HUES64 (cell line): ENCODE measurements around the gene CIART.
"Not testable (repeated sequence)": the region's sequence is repeated elsewhere in the genome, so short reads cannot be mapped to it uniquely, and the experiment has no call there.

Source experiments
- H3K27ac ChIP-seq: 2 replicates; pipeline ENCODE4 v1.7.0; 2013; ENCODE audit warnings: low read depth, low read length, inconsistent platforms
- H3K27me3 ChIP-seq: 2 replicates; pipeline ENCODE4 v1.6.1; 2013; ENCODE audit warnings: mild to moderate bottlenecking, low read length; ENCODE audit not compliant: insufficient read depth
- H3K36me3 ChIP-seq: 2 replicates; pipeline ENCODE4 v1.6.1; 2013; ENCODE audit warnings: mild to moderate bottlenecking, low read length; ENCODE audit not compliant: insufficient read depth
- H3K4me1 ChIP-seq: 2 replicates; pipeline ENCODE4 v1.6.1; 2013; ENCODE audit warnings: mild to moderate bottlenecking, low read length, moderate library complexity; ENCODE audit not compliant: insufficient read depth
- H3K4me3 ChIP-seq: 2 replicates; pipeline ENCODE4 v1.5.1; 2013; ENCODE audit warnings: mild to moderate bottlenecking, low read length, moderate library complexity
- H3K9ac ChIP-seq: 2 replicates; pipeline ENCODE4 v1.6.1; 2013; ENCODE audit warnings: mild to moderate bottlenecking, low read depth, low read length
- H3K9me3 ChIP-seq: 2 replicates; pipeline ENCODE4 v1.6.1; 2013; ENCODE audit warnings: low read depth, low read length; ENCODE audit not compliant: insufficient read depth
- WGBS: fragments of 150-250, 120-280 bp; methylation state at CpG from one replicate; pipeline ENCODE4 v1.1.7; 2013; ENCODE audit warnings: missing lambda C conversion rate; 5-methylcytosine and 5-hydroxymethylcytosine counted together

Gene CIART

GRCh38 chr1:150282558-150282958 is 204 bp downstream of the CIART start:
- H3K27me3 ChIP-seq, result peaks cover 13% of the 10 kb centered on the region
- H3K9me3 ChIP-seq, result no peaks in the 10 kb centered on the region
- H3K4me1 ChIP-seq, result peaks cover 8% of the 10 kb centered on the region; the same call in 1 of the 2 replicates
- H3K9ac ChIP-seq, result peak overlapping the region; percentile 45
- peaks cover 24% of the 10 kb centered on the region for H3K36me3 ChIP-seq
- WGBS, result 10% methylated on average over 21 of the region's 21 CpGs
- no peak overlapping the region; the same call in 1 of the 2 replicates for H3K27ac ChIP-seq
- peak overlapping the region; percentile 62 for H3K4me3 ChIP-seq

DNA sequence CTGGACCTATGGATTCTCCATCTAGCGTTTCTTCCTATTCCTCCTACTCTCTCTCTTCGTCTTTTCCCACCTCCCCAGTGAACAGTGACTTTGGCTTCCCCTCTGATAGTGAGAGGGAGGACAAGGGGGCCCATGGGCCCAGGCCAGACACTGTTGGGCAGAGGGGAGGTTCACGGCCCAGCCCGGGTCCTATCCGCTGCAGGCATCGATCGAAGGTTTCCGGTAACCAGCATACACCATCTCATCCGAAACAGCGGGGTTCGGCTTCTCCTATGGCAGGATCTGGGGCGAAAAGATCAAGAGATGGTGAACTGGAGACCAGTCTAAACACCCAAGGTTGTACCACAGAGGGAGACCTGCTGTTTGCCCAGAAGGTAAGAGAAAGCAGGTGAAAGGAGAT is 906 bp downstream of the CIART start:
- H3K4me1 ChIP-seq, result peaks cover 8% of the 10 kb centered on the region; the same call in 1 of the 2 replicates
- no peaks in the 10 kb centered on the region for H3K9me3 ChIP-seq
- H3K4me3 ChIP-seq, result peak overlapping the region; percentile 62
- no peak overlapping the region for H3K27ac ChIP-seq
- H3K9ac ChIP-seq, result peak overlapping the region; percentile 45; the same call in 1 of the 2 replicates
- peaks cover 25% of the 10 kb centered on the region for H3K36me3 ChIP-seq
- peaks cover 13% of the 10 kb centered on the region for H3K27me3 ChIP-seq
- WGBS, result 90% methylated on average over 12 of the region's 12 CpGs

DNA sequence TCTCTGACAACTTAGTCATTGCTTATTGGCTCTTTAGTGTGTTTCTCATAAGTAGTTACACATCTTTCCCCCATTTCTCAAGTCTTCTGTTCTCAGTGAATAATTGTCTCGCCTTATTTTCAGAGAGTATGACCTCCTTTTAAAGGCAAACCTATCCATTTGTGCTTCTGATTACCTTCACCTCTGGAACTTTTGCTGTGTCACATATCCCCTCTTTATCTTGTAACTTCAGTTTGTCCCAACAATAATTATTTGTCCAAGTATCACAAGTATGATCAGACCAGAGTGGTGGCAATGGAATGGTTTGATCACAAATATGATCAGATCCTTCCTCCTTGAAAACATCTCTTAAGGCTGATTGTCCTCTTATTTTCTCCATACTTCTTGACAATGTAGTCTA is 6.0 kb downstream of the CIART start:
- Histone ChIP-seq H3K36me3 (peaks cover 25% of the 10 kb centered on the region), H3K27ac (no peak overlapping the region), H3K4me3 (no peak overlapping the region), H3K9me3 (no peaks in the 10 kb centered on the region), H3K27me3 (peaks cover 3% of the 10 kb centered on the region), H3K9ac (no peak overlapping the region), H3K4me1 (peaks cover 5% of the 10 kb centered on the region; the same call in 1 of the 2 replicates)
- 91% methylated on average over 1 of the region's 1 CpG for WGBS

DNA sequence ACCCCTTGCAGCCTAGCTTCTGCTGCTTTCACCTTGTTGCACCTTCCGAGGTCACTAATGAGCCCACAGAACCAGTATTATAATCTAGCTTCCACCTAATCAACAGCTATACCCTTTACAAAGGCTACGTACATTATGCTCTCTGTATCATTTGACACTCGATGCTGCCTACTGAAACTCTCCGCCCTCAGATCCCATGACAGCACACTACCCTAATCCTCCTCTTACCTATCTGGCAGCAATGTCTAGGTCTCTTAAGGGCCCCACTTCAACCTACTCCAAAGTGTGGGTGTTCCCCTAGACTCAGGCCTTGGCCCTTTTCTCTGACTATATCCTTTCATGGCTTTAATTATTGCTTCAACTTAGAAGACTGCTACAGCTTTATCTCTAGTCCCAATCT is 6.5 kb downstream of the CIART start:
- peaks cover 25% of the 10 kb centered on the region for H3K36me3 ChIP-seq
- no peaks in the 10 kb centered on the region for H3K27me3 ChIP-seq
- peaks cover 6% of the 10 kb centered on the region; the same call in 1 of the 2 replicates for H3K4me1 ChIP-seq
- no peak overlapping the region for H3K27ac ChIP-seq
- no peaks in the 10 kb centered on the region for H3K9me3 ChIP-seq
- 92% methylated on average over 4 of the region's 4 CpGs for WGBS
- H3K9ac ChIP-seq, result no peak overlapping the region
- no peak overlapping the region for H3K4me3 ChIP-seq

GRCh38 chr1:150293433-150294253 is 11.3 kb downstream of the CIART start, which contains the start of gene MRPS21:
MRPS21 (plus strand) TSS chr1:150293861; CDS start chr1:150294367, 506 bp downstream.
- H3K27ac ChIP-seq, result peak within 1 kb of the TSS; percentile 86

DNA sequence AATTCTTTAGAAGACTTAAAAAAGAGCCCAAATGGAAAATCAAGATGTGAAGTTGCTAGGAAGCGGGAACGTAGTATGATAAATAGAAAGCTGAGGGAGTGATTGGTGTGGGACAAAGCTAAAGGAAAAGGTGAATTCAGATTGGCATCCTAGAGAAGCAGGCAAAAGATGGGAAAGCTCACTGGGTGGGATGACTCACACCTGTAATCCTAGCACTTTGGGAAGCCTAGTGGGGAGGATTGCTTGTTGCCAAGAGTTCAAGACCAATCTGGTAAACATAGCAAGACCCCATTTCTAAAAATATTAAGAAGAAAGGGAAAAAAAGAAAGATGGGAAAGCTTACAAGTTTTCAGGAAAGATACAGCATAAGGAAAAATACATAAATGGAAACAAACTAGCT is 13.1 kb downstream of the CIART start:
- peak overlapping the region; percentile 14; the same call in 1 of the 2 replicates for H3K4me3 ChIP-seq
- H3K36me3 ChIP-seq, result peaks cover 49% of the 10 kb centered on the region
- H3K27ac ChIP-seq, result no peak overlapping the region
- H3K9ac ChIP-seq, result no peak overlapping the region
- over 99% methylated on average over 2 of the region's 2 CpGs for WGBS
- no peaks in the 10 kb centered on the region for H3K27me3 ChIP-seq
- peaks cover 6% of the 10 kb centered on the region; the same call in 1 of the 2 replicates for H3K4me1 ChIP-seq
- H3K9me3 ChIP-seq, result no peaks in the 10 kb centered on the region

More at GRCh38 chr1:150293433-150294253, 11.3 kb downstream of the CIART start, which contains the start of gene MRPS21:
- H3K9ac ChIP-seq, result peak within 1 kb of the TSS; percentile 89
- peaks cover 6% of the 10 kb centered on the region; the same call in 1 of the 2 replicates for H3K4me1 ChIP-seq
- H3K4me3 ChIP-seq, result peak within 1 kb of the TSS; percentile 84
- peaks cover 34% of the 10 kb centered on the region for H3K36me3 ChIP-seq
- 14% methylated on average over 39 of the region's 43 CpGs for WGBS
- H3K9me3 ChIP-seq, result no peaks in the 10 kb centered on the region
- no peaks in the 10 kb centered on the region for H3K27me3 ChIP-seq

- WGBS, result 95% methylated on average over 3 of the region's 3 CpGs
- H3K27ac ChIP-seq, result no peak overlapping the region
- H3K4me1 ChIP-seq, result peaks cover 19% of the 10 kb centered on the region
- no peaks in the 10 kb centered on the region for H3K9me3 ChIP-seq
- H3K9ac ChIP-seq, result no peak overlapping the region
- H3K4me3 ChIP-seq, result no peak overlapping the region
- no peaks in the 10 kb centered on the region for H3K27me3 ChIP-seq
- peaks cover 83% of the 10 kb centered on the region for H3K36me3 ChIP-seq
Observed at GRCh38 chr1:150299716-150300115, 17.4 kb downstream of the CIART start.

GRCh38 chr1:150302338-150302737 is 20.0 kb downstream of the CIART start:
- WGBS, result 66% methylated on average over 6 of the region's 6 CpGs
- Histone ChIP-seq H3K27ac (peak overlapping the region; percentile 96), H3K4me1 (peaks cover 19% of the 10 kb centered on the region), H3K9me3 (no peaks in the 10 kb centered on the region), H3K9ac (peak overlapping the region; percentile 58), H3K36me3 (peaks cover 83% of the 10 kb centered on the region), H3K4me3 (peak overlapping the region; percentile 28), H3K27me3 (no peaks in the 10 kb centered on the region)

- peaks cover 83% of the 10 kb centered on the region for H3K36me3 ChIP-seq
- peak overlapping the region; percentile 28 for H3K4me3 ChIP-seq
- no peaks in the 10 kb centered on the region for H3K9me3 ChIP-seq
- H3K9ac ChIP-seq, result peak overlapping the region; percentile 58
- 54% methylated on average over 2 of the region's 2 CpGs for WGBS
- H3K27ac ChIP-seq, result peak overlapping the region; percentile 96
- H3K4me1 ChIP-seq, result peaks cover 19% of the 10 kb centered on the region
- no peaks in the 10 kb centered on the region for H3K27me3 ChIP-seq
Observed at GRCh38 chr1:150302902-150303301, 20.5 kb downstream of the CIART start.

DNA sequence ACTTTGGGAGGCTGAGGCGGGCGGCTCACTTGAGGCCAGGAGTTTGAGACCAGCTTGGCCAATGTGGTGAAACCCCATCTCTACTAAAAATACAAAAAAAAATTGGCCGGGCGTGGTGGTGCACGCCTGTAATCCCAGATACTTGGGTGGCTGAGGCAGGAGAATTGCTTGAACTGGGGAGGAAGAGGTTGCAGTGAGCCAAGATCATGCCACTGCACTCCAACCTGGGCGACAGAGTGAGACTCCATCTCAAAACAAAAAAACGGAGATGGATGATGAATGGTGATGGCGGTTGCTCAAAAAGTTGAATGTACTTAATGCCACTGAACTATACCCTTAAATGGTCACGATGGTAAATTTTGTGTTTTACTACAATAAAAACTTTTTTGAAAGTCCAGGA is 26.2 kb downstream of the CIART start:
- H3K27me3 ChIP-seq, H3K9me3 ChIP-seq, H3K4me1 ChIP-seq, H3K9ac ChIP-seq, H3K4me3 ChIP-seq, H3K27ac ChIP-seq: not testable (repeated sequence)
- H3K36me3 ChIP-seq, result peaks cover 48% of the 10 kb centered on the region
- WGBS, result 95% methylated on average over 8 of the region's 9 CpGs

- Histone ChIP-seq H3K4me1 (no peaks in the 10 kb centered on the region), H3K9me3 (no peaks in the 10 kb centered on the region), H3K27me3 (no peaks in the 10 kb centered on the region), H3K9ac (no peak overlapping the region), H3K4me3 (no peak overlapping the region), H3K27ac (no peak overlapping the region), H3K36me3 (peaks cover 37% of the 10 kb centered on the region)
- 91% methylated on average over 10 of the region's 10 CpGs for WGBS
Observed at GRCh38 chr1:150309758-150310508, 27.6 kb downstream of the CIART start.
